ENCODE results near the gene NCOA1.

NCOA1 gene

GRCh38 chr2:24501813-24502212 lies 10.8 kb downstream of the NCOA1 start:
- in situ Hi-C loops (cut with HindIII; ENCODE audit: low sequenced_read_pairs) = no loop called here

- in situ Hi-C loops (cut with HindIII; ENCODE audit: low sequenced_read_pairs) = loop anchor here (5.0 kb wide), 1 partner anchor 52 kb away; no protein-coding TSS in a partner anchor
These were observed 14.7 kb downstream of the NCOA1 start for GRCh38 chr2:24505534-24506275.

GRCh38 chr2:24507549-24507948 lies 16.5 kb downstream of the NCOA1 start:
- in situ Hi-C loops (cut with HindIII; ENCODE audit: low sequenced_read_pairs) = loop anchor here (5.0 kb wide), 1 partner anchor 50 kb away; no protein-coding TSS in a partner anchor

DNA sequence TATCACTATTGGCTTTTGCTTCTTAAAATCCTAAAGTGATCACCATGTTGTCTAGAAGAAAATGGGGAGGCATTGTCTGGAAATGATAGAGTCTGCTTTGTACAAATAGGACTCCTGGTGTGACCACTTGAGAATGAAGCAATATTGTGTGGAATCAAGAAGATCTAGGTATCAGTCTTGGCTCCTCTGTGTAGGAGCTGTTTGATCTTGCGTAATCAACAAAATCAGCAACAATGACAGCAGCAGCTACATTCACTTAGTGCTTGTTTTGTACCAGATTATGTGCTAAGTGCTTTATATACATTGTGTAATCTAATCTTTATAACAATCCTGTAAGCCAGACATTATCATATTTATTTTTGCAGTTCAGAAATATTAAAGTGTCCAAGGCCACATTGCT lies 17.8 kb downstream of the NCOA1 start:
- in situ Hi-C loops (cut with HindIII; ENCODE audit: low sequenced_read_pairs) = loop anchor here (5.0 kb wide), 1 partner anchor 48 kb away; no protein-coding TSS in a partner anchor

DNA sequence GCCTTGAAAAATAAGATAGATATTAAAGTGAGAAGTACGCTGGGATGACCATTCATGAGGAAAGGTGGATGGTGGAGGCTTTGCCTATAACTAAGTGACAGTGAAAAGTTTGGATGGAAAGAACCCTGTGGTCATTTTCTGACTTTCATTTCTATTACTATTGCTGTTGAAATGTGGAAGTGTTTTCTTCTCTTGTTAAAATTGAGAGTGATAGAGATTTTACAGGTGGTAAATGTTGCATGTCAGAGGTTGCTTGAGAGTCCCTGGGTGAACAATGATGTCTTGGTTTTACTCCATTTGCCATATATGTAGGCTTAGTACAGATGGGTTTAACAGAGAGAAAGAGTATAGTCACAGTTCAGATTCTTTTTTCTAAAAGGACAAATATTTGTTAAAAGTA lies 18.4 kb downstream of the NCOA1 start:
- in situ Hi-C loops (cut with HindIII; ENCODE audit: low sequenced_read_pairs) = loop anchor here (5.0 kb wide), 1 partner anchor 48 kb away; no protein-coding TSS in a partner anchor

- in situ Hi-C loops (cut with HindIII; ENCODE audit: low sequenced_read_pairs) = loop anchor here (5.0 kb wide), 1 partner anchor 47 kb away; no protein-coding TSS in a partner anchor
These were observed 18.8 kb downstream of the NCOA1 start for GRCh38 chr2:24509840-24510239.

DNA sequence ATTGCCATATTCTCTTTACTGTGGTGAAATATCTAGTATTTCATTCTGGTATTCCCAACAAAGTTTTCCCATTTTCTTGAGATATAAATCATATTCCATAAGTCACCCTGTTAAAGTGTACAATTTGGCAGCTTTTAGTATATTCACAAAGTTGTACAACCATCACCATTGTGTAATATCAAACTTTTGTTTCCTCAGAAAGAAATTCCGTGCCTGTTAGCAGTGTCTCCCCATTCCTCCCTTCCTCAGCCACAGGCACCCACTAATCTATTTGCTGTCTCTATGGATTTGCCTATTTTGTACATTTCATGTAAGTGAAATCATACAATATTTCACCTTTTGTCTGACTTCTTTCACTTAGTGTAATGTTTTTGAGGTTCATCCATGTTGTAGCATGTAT lies 19.7 kb downstream of the NCOA1 start:
- in situ Hi-C loops (cut with HindIII; ENCODE audit: low sequenced_read_pairs) = no loop called here

DNA sequence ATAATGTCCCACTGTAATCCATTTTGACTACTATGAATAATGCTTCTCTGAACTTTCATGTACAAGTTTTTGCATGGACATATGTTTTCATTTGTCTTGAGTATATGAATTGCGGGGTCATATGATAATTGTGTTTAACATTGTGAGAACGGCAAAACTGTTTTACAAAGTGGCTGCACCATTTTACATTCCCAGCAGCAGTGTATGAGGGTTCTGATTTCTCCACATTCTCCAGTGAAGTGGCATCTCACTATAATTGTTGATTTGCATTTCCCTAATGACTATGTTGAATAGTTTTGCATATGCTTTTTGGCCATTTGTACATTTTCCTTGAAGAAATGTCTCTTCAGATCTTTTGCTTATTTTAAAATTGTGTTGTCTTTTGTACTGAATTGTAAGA lies 20.1 kb downstream of the NCOA1 start:
- in situ Hi-C loops (cut with HindIII; ENCODE audit: low sequenced_read_pairs) = no loop called here

GRCh38 chr2:24511894-24512293 lies 20.8 kb downstream of the NCOA1 start:
- in situ Hi-C loops (cut with HindIII; ENCODE audit: low sequenced_read_pairs) = no loop called here

GRCh38 chr2:24512404-24512803 lies 21.4 kb downstream of the NCOA1 start:
- in situ Hi-C loops (cut with HindIII; ENCODE audit: low sequenced_read_pairs) = no loop called here

GRCh38 chr2:24512831-24513230 lies 21.8 kb downstream of the NCOA1 start:
- in situ Hi-C loops (cut with HindIII; ENCODE audit: low sequenced_read_pairs) = no loop called here

GRCh38 chr2:24513281-24514071 lies 22.4 kb downstream of the NCOA1 start:
- in situ Hi-C loops (cut with HindIII; ENCODE audit: low sequenced_read_pairs) = no loop called here

DNA sequence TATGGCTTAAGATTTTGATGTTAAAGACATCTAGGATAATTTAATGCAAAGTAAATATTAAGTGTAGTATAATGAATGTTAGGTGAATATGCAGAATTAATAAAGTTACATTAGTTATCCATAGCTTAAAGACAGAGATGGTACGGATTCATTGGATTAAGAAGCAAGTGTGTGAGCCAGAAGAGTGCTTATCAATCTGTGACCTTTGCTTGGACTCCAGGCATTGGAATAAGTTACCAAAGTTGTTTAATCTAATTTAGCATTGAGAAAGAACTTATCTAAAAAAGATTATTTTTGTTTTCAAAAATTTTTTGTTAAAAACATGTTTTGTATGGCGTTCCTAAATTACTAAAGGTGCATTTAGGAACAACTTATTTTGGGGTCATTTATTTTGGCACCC lies 23.8 kb downstream of the NCOA1 start:
- in situ Hi-C loops (cut with HindIII; ENCODE audit: low sequenced_read_pairs) = no loop called here

- in situ Hi-C loops (cut with HindIII; ENCODE audit: low sequenced_read_pairs) = no loop called here
These were observed 24.3 kb downstream of the NCOA1 start for GRCh38 chr2:24515335-24515734.

DNA sequence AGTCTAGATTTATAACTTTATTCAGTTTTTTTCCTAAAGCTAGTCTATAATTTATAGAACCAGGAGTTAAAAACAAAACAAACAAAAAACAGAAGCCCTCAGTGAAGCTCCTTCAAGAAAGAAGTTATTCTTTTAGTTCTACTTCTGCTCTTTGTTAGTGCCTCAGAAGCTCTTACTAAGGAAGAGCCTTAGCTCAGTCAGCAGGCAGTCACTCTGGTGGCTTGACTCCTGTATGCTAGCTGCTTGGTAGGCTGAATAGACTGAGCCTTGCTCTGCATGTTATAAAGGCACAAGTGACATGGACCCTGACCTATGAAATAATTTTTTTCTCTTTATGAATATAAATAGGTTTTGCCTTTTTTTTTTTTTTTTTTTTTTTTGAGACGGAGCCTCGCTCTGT lies 24.8 kb downstream of the NCOA1 start:
- in situ Hi-C loops (cut with HindIII; ENCODE audit: low sequenced_read_pairs) = no loop called here

DNA sequence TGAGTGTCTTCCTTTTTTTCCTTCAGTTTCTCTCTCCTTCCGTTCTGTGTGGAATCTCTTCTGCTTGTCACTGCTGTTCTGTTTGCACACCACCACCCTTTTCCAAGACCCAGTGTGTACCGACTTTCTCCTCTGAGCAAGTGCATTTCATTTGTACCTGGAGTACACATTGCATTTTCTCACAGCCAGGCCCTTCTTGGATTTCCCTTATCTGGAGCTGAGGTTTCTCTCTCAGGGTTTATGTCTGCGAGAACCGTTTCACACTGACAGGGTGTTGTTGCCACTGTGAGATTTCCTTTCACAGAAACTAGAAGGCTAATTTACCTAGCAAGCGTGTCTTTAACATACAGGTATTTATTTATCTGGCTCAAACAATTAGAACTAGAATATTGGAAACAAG lies 26.2 kb downstream of the NCOA1 start:
- in situ Hi-C loops (cut with HindIII; ENCODE audit: low sequenced_read_pairs) = no loop called here

GRCh38 chr2:24520175-24520574 lies 29.1 kb downstream of the NCOA1 start:
- in situ Hi-C loops (cut with HindIII; ENCODE audit: low sequenced_read_pairs) = no loop called here

DNA sequence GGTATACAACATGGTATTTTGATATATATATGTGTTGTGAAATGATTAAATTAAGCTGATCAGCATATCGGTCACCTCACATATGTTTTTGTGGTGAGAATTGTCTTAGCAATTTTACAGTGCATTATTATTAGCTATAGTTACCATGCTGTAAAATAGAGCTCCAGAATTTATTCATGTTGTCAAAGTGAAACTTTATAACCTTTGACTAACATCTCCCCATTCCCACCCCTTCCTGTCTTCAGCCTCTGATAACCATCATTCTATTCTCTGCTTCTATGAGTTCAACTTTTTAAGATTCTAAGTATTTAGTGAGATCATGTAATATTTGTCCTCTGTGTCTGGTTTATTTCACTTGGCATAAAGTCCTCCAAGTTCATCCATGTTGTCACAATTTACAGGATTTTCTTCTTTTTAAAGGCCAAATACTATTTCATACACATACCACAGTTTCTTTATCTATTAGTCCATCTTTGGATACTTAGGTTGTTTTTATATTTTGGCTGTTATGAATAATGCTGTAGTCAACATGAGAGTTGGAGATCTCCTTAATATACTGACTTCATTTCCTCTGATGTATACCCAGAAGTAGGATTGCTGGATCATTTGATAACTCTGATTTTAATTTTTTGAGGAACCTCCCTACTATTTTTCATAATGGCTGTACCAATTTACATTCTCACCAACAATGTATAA lies 30.3 kb downstream of the NCOA1 start:
- in situ Hi-C loops (cut with HindIII; ENCODE audit: low sequenced_read_pairs) = no loop called here

GRCh38 chr2:24521975-24522639 lies 31.1 kb downstream of the NCOA1 start:
- in situ Hi-C loops (cut with HindIII; ENCODE audit: low sequenced_read_pairs) = no loop called here

DNA sequence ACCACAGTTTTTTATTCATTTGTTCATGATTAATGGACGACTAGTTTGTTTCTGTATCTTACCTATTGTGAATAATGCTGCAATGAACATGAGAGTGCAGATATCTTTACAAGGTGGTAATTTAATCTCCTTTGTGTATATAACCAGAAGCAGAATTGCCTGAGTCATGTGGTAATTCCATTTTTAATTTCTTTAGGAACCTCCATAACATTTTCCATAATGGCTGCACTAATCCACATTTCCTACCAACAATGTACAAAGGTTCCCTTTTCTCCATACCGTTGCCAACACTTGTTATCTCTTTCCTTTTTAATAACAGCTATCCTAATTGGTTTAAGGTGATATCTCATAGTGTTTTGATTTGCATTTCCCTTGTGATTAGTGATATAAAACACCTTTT lies 36.5 kb downstream of the NCOA1 start:
- in situ Hi-C loops (cut with HindIII; ENCODE audit: low sequenced_read_pairs) = no loop called here

GRCh38 chr2:24530796-24531195 lies 39.7 kb downstream of the NCOA1 start:
- in situ Hi-C loops (cut with HindIII; ENCODE audit: low sequenced_read_pairs) = no loop called here
